GM20000 (cell line): ENCODE measurements around the gene LGI4.

ENCODE experiments used
- DNase-seq: peaks from one replicate; pipeline ENCODE4 v3.0.0; 2012; ENCODE audit warnings: low spot score
- TF ChIP-seq, protein P1 (sequence below): IDR thresholded peaks from 2 replicates; pipeline ENCODE4 v1.5.1; 2012; ENCODE audit warnings: mild to moderate bottlenecking, control low read depth; ENCODE audit errors: extremely low read depth, missing control alignments

Gene LGI4

DNA sequence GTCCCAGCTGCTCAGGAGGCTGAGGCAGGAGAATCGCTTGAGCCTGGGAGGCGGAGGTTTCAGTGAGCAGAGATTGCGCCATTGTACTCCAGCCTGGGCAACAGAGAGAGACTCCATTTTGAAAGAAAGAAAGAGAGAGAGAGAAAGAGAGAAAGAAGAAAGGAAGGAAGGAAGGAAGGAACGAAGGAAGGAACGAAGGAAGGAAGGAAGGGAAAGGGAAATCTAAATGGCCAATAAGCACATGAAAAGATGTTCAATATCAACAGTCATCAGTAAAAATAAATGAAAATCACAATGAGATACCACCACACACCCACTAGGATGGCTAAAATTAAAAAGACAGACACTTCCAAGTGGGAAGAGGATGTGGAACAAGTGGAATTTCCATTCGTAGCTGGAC is 39.4 kb upstream of the LGI4 start:
- TF ChIP-seq, protein P1, sequence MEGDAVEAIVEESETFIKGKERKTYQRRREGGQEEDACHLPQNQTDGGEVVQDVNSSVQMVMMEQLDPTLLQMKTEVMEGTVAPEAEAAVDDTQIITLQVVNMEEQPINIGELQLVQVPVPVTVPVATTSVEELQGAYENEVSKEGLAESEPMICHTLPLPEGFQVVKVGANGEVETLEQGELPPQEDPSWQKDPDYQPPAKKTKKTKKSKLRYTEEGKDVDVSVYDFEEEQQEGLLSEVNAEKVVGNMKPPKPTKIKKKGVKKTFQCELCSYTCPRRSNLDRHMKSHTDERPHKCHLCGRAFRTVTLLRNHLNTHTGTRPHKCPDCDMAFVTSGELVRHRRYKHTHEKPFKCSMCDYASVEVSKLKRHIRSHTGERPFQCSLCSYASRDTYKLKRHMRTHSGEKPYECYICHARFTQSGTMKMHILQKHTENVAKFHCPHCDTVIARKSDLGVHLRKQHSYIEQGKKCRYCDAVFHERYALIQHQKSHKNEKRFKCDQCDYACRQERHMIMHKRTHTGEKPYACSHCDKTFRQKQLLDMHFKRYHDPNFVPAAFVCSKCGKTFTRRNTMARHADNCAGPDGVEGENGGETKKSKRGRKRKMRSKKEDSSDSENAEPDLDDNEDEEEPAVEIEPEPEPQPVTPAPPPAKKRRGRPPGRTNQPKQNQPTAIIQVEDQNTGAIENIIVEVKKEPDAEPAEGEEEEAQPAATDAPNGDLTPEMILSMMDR = no peak
- no peak for DNase-seq

DNA sequence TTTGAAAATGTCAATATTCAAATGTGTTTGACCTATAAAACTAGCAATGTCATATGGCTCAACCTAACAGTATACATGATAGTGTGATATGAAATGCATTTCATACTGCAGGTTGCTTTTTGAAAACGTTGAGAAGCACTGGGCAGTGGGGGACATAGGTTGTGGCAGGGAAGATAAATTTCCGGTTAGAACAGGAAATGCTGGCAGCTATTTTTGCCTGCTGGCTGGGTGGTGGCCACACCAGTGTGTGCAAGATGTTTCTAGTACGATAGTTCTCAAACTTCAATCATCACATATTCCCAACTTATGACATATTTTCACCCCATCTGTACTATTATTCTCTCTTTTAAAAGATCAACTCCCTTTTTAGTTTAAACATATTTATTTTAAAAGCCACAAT is 36.9 kb upstream of the LGI4 start:
- TF ChIP-seq, protein P1 = no peak
- DNase-seq = no peak

DNA sequence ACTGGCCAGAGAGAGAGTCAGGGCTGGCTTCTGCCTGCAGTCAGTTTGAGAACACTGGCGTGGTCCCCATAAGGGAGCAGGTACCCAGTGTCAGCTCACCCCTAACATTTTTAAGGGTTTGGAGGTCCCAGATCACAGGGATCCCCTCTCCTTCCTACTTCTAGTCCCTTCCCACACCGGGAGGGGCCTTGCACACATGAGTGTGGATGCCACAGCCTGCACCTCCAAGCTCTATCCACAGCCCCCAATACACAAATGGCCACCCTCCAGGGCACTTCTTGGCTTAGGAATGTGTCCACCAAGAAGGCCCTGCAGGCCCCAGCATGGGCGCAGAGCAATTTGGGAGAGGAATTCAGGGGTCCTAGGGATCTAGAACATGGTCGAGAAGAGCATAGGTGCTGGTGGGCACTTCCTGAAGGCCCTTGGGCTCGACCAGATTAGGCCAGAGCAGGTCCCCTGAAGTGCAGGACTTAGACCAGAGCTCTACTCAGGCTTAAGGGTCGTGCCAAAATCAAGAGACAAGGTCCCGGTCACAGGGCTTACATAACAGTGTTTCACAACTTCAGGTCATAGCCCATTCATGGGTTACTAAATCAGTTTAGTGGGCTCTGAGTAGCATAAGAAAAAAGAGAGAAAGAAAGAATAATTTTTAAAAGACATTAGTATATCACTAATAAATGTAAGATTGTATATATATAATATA is 35.7 kb upstream of the LGI4 start:
- TF ChIP-seq, protein P1 = no peak
- DNase-seq = no peak

DNA sequence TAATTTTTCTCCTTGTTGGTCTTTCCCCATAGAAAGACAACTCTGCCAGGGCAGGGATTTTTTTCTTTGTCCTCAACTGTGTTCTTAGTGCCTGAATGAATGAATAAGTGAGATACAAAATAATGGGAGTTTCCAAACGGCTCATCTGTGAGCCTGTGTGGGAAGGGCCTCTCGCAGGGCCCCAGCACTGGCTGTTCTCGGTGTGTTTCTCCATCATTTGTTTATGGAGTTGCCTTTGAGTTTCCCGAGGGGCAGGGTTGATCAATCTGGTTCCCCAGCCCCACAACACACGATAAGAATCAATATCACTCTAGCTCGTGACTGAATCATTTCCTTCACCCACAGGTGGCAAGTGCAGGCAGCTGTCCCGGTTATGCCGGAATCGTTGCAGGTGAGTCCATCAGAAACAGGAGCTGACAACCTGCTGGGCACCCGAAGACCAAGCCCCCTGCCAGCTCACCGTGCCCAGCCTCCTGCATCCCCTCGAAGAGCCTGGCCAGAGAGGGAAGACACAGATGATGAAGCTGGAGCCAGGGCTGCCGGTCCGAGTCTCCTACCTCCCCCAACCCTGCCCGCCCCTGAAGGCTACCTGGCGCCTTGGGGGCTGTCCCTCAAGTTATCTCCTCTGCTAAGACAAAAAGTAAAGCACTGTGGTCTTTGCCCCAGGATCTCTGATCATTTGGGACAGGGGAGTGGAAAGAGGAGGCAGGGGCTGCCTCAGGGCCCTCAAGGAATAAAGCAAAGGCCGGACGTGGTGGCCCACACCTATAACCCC is 34.5 kb upstream of the LGI4 start:
- DNase-seq = no peak
- TF ChIP-seq, protein P1 = no peak

DNA sequence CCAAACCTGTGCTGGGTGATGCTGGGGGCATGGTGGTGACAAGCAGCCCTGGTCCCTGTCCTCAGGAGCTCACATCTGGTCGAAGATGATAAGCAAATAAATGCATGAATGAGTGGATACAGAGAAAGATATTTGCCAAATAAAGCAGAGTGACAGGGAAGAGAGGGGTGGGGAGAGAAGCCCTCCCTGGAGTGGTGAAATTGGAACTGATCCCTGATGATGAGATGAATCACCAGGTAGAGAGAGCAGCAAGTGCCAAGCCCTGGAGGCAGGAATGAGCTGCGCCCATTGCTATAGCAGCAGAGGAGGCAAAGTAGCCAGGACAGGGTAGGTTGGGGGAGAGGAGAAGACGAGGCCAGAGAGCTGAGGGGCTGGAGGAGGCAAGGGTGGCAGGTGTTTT is 33.3 kb upstream of the LGI4 start:
- TF ChIP-seq, protein P1 = no peak
- DNase-seq = no peak

DNA sequence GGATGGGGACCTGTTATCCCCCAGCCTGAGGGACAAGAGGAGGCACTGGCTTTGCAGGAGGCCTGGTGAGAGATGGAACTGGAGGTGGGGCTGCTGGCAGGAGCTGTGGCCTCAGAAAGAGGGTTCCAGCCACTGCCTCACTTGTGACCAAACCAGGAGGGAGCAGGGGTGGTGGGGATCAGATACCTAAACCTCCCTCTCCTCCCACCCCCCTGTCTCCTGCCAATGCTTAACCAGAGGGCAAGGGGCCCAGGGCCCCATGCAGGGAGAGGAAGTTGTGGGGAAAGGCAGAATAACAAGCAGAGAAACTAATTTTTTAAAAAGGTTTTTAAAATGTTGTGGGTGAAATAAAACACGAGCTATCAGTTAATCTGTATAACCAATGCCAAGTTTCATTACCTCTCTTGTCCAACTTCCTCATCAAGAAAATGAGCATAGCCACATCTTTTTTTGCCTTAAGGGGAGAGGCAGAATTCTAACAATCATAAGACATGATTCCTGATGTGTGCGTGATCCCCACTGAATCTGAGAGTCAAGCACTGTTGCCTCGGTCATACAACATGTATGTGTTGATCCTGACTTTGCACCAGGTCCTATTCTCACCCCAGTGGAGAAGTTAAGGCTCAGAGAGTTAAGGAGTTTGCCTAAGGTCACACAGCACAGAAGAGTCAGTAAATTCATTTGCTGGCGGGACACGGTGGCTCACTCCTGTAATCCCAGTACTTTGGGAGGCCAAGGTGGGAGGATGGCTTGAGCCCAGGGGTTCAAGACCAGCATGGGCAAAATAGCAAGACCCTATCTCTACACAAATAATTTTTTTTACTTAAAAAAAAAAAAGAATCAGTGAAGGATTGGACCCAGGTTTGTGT is 32.6 kb upstream of the LGI4 start:
- TF ChIP-seq, protein P1 = no peak
- no peak for DNase-seq
